ENCODE results near the gene SMCP.
A peak's percentile ranks its signal among the peaks of the same experiment; 100 is the strongest.

Gene SMCP, protein sequence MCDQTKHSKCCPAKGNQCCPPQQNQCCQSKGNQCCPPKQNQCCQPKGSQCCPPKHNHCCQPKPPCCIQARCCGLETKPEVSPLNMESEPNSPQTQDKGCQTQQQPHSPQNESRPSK

DNA sequence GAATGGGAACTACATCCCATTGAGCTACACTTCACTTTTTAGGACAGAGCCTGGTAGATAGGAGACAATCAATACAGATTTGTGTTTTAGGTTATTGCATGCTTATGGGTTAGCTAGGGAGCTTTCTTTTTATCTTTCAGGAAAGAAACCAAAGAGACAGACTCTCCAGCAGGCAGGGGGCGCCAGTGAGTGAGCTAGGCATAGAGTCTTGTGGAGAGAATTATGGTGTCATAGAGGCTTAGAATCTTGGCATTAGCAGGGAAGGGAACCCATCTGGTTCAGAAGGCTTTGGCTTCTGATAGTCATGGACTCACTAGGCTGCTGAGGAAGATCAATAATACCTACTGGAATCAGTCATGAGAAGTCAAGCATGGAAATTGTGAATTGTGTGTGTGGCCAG lies at the start of gene SMCP:
Gene SMCP, plus strand, starts transcription at position 281 of the 400 bp plus-strand sequence. CDS start 6,101 bp downstream, outside the sequence.
- DNase-seq (ENCODE audit: extremely low read depth, low read depth) = no peak
- TF ChIP-seq, protein P1, sequence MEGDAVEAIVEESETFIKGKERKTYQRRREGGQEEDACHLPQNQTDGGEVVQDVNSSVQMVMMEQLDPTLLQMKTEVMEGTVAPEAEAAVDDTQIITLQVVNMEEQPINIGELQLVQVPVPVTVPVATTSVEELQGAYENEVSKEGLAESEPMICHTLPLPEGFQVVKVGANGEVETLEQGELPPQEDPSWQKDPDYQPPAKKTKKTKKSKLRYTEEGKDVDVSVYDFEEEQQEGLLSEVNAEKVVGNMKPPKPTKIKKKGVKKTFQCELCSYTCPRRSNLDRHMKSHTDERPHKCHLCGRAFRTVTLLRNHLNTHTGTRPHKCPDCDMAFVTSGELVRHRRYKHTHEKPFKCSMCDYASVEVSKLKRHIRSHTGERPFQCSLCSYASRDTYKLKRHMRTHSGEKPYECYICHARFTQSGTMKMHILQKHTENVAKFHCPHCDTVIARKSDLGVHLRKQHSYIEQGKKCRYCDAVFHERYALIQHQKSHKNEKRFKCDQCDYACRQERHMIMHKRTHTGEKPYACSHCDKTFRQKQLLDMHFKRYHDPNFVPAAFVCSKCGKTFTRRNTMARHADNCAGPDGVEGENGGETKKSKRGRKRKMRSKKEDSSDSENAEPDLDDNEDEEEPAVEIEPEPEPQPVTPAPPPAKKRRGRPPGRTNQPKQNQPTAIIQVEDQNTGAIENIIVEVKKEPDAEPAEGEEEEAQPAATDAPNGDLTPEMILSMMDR (IDR thresholded peaks at IDR 0.05; ENCODE audit: low read depth, low read length) = peak; percentile 11

DNA sequence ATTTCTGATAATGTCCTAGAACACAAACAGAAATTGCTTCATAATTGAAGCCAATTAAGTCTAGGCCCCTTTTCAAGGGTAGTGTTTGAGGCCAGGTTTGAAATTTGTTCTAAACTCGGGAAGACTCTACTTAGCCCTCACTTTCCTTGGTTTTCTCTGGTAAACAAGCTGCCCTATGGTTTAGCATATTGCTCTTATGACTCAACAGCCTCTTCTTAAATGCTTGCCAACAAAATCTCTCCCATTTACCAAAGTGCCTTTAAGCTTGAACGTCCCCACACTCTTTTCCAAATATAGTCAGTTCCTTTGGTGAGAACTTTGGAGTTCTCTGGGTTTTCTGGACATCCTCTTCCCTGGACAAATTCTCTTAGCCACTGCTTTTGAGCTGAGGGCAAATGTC lies 41.3 kb upstream of the SMCP start:
- TF ChIP-seq, protein P1 (IDR thresholded peaks at IDR 0.05; ENCODE audit: low read depth, low read length) = no peak
- DNase-seq (ENCODE audit: extremely low read depth, low read depth) = no peak

DNA sequence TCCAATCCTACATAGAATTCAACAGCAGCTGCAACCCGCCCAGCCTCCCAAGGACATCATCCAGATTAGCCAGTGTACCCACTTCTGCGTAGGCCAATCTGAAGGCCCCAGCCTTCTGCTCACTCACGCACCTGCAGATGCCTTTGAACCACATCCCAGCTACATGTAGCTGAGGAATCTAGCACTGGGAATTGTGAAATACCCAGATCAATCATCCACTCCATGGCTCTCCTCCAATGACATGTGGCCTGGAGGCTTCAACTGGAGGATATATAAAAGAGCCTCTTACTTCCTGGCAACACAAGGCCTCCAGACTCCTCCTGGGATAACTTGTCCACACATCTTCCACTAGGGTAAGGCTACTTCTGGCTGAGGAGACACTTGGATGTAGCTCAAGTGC lies 35.6 kb upstream of the SMCP start, which contains the start of gene LCE6A:
Gene LCE6A, plus strand, starts transcription at position 301 of the 400 bp plus-strand sequence. CDS start 665 bp downstream, outside the sequence.
- TF ChIP-seq, protein P1 (IDR thresholded peaks at IDR 0.05; ENCODE audit: low read depth, low read length) = no peak
- DNase-seq (ENCODE audit: extremely low read depth, low read depth) = no peak

DNA sequence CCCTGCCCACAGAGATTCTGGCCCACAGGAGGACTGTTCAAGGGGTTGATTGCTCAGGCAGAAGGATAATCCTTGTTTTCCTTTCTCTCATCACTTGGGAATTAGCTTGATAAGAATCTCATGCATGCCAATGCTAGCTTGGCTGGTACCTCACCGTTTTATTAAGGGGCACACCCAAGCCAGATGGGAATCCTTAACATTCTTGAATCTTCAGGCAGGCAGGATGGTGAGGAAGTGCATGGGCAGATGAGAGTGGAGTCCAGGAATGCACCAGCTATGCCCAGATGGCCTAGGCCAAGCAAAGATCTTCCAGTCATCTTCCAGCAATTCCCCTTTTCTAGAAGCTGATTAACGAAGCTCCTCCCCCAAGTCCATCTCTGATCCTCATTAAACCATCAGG lies 22.5 kb upstream of the SMCP start:
- TF ChIP-seq, protein P1 (IDR thresholded peaks at IDR 0.05; ENCODE audit: low read depth, low read length) = no peak
- DNase-seq (ENCODE audit: extremely low read depth, low read depth) = no peak

DNA sequence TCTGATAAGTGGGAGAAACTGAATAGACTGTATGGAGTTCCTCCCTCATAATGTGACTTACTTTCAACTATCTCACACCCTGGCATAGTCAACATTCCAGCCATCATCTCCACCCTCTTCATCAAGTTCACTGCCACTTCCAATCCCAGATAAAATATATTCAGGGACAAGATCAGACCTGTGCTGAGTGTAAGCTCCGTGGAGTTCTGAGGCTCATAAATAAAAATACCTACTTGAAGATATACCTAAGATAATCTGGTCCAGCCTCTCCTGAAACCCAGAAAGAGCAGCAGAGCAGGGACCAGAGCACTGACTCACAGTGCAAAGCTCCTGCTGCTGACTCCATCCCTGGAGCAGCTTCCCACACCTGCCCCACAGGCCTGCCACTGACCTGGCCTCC lies 20.1 kb upstream of the SMCP start:
- TF ChIP-seq, protein P1 (IDR thresholded peaks at IDR 0.05; ENCODE audit: low read depth, low read length) = no peak
- DNase-seq (ENCODE audit: extremely low read depth, low read depth) = no peak

DNA sequence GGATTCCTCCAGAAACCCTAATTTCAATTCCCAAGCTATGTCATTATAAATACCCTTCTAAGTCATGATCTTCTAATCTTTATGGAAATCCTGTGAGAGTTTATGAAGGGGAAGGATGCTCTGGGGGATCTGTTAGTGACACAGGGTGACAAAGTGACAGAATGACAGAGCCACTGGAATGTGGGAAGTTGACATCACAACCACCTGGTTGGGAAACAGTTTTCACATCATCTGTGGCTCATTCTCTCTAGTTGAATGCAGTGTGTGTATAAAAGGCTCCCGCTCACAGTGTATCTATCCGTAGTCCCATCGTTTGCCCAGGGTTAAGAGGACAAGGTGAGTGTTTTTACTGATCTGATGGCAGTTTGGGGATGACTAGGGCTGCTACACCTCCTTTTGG lies 18.4 kb upstream of the SMCP start, which contains the start of gene LCE7A:
Gene LCE7A, plus strand, starts transcription at position 301 of the 400 bp plus-strand sequence. CDS start 702 bp downstream, outside the sequence.
- TF ChIP-seq, protein P1 (IDR thresholded peaks at IDR 0.05; ENCODE audit: low read depth, low read length) = no peak
- DNase-seq (ENCODE audit: extremely low read depth, low read depth) = no peak

DNA sequence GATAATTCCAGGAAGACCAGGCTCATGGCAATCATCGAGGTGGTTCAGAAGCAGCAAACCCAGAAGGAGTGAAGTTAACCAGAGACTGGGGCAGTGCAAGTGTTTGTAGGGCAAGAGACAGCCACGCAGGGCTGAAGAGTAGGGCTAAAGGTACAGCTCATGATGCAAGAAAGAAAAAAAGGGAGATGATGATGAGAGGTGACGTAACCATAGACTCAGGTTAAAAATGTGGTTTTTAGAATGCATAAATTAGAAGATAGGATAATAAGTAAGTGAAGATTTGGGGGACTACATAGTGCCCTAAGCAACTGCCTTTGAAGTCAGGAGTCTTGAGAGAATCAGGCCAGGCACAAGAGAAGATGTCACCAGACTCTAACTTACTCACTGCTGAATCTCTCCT lies 18.0 kb upstream of the SMCP start:
- TF ChIP-seq, protein P1 (IDR thresholded peaks at IDR 0.05; ENCODE audit: low read depth, low read length) = no peak
- DNase-seq (ENCODE audit: extremely low read depth, low read depth) = no peak
